H9 (cell line): Measurements from ENCODE around the gene ESRRB. TPM values are rescaled to one million over a fixed set of nuclear protein-coding genes. Genes with fewer than 3 reads are reported as not detected.
A peak's percentile ranks its signal among the peaks of the same experiment; 100 is the strongest.

Experiments
- DNase-seq: peaks from one replicate; pipeline ENCODE4 v3.0.0-alpha.2; 2017
- H2AFZ ChIP-seq: one replicate; pipeline ENCODE4 v1.6.1; 2013; ENCODE audit warnings: mild to moderate bottlenecking, low read length, control low read depth, moderate library complexity
- H2AK5ac ChIP-seq: 2 replicates; pipeline ENCODE4 v1.6.1; 2013; ENCODE audit warnings: low read length, control low read depth, mixed read lengths; ENCODE audit not compliant: insufficient read length
- H2BK120ac ChIP-seq: one replicate; pipeline ENCODE4 v1.6.1; 2013; ENCODE audit warnings: low read depth, mild to moderate bottlenecking, low read length, control low read depth, inconsistent platforms; ENCODE audit not compliant: poor library complexity, severe bottlenecking
- H2BK12ac ChIP-seq: 2 replicates; pipeline ENCODE4 v1.6.1; 2013; ENCODE audit warnings: low read length, control low read depth, mixed read lengths, low read depth; ENCODE audit not compliant: insufficient read length
- H2BK15ac ChIP-seq: 2 replicates; pipeline ENCODE4 v1.6.1; 2013; ENCODE audit warnings: low read depth, low read length, control low read depth
- H2BK20ac ChIP-seq: one replicate; pipeline ENCODE4 v1.6.1; 2013; ENCODE audit warnings: low read depth, mild to moderate bottlenecking, low read length, control low read depth, inconsistent platforms; ENCODE audit not compliant: poor library complexity, severe bottlenecking
- H2BK5ac ChIP-seq: 2 replicates; pipeline ENCODE4 v1.6.1; 2013; ENCODE audit warnings: low read length, control low read depth, mixed read lengths; ENCODE audit not compliant: insufficient read length
- H3K14ac ChIP-seq: 2 replicates; pipeline ENCODE4 v1.6.1; 2013; ENCODE audit warnings: low read length, control low read depth; ENCODE audit not compliant: insufficient read depth
- H3K18ac ChIP-seq: 2 replicates; pipeline ENCODE4 v1.6.1; 2013; ENCODE audit warnings: low read depth, mild to moderate bottlenecking, mixed read lengths, low read length, control low read depth; ENCODE audit not compliant: insufficient read length
- H3K23ac ChIP-seq: 2 replicates; pipeline ENCODE4 v1.6.1; 2013; ENCODE audit warnings: low read length, control low read depth, mixed read lengths, low read depth; ENCODE audit not compliant: insufficient read length
- H3K23me2 ChIP-seq: 2 replicates; pipeline ENCODE4 v1.6.1; 2013; ENCODE audit warnings: low read depth, mild to moderate bottlenecking, mixed read lengths, low read length, control low read depth; ENCODE audit not compliant: insufficient read length, poor library complexity, severe bottlenecking
- H3K27ac ChIP-seq: 2 replicates; pipeline ENCODE4 v1.5.1; 2013; ENCODE audit warnings: low read length, control low read depth, mixed read lengths, low read depth; ENCODE audit not compliant: insufficient read length
- H3K27me3 ChIP-seq: 2 replicates; pipeline ENCODE4 v1.6.1; 2013; ENCODE audit warnings: low read length, control low read depth, inconsistent platforms; ENCODE audit not compliant: insufficient read depth
- H3K4ac ChIP-seq: 2 replicates; pipeline ENCODE4 v1.6.1; 2013; ENCODE audit warnings: low read depth, mild to moderate bottlenecking, control low read depth, inconsistent platforms, low read length, moderate library complexity
- H3K4me1 ChIP-seq: 2 replicates; pipeline ENCODE4 v1.6.1; 2013; ENCODE audit warnings: low read length, control low read depth, inconsistent platforms; ENCODE audit not compliant: insufficient read depth
- H3K4me2 ChIP-seq: 2 replicates; pipeline ENCODE4 v1.6.1; 2013; ENCODE audit warnings: low read length, control low read depth, mixed read lengths; ENCODE audit not compliant: insufficient read length, insufficient read depth
- H3K56ac ChIP-seq: 2 replicates; pipeline ENCODE4 v1.6.1; 2013; ENCODE audit warnings: low read depth, mild to moderate bottlenecking, mixed read lengths, low read length, control low read depth; ENCODE audit not compliant: insufficient read length
- H3K79me1 ChIP-seq: 2 replicates; pipeline ENCODE4 v1.6.1; 2013; ENCODE audit warnings: low read depth, mild to moderate bottlenecking, moderate library complexity, low read length, control low read depth, inconsistent platforms; ENCODE audit not compliant: insufficient read depth, poor library complexity, severe bottlenecking
- H3K79me2 ChIP-seq: 2 replicates; pipeline ENCODE4 v1.6.1; 2013; ENCODE audit warnings: low read length, control low read depth, inconsistent platforms; ENCODE audit not compliant: insufficient read depth
- H3K9ac ChIP-seq: 2 replicates; pipeline ENCODE4 v1.6.1; 2013; ENCODE audit warnings: low read length, control low read depth, mixed read lengths; ENCODE audit not compliant: insufficient read length; ENCODE audit errors: extremely low read depth
- H3K9me3 ChIP-seq: one replicate; pipeline ENCODE4 v1.6.1; 2013; ENCODE audit warnings: low read depth, low read length, inconsistent platforms; ENCODE audit not compliant: control insufficient read depth
- H3T11ph ChIP-seq: one replicate; pipeline ENCODE4 v1.6.1; 2013; ENCODE audit warnings: mild to moderate bottlenecking, low read length, control low read depth, inconsistent platforms
- H4K20me1 ChIP-seq: one replicate; pipeline ENCODE4 v1.6.1; 2013; ENCODE audit not compliant: control insufficient read depth, insufficient read length, insufficient read depth
- H4K5ac ChIP-seq: 2 replicates; pipeline ENCODE4 v1.6.1; 2013; ENCODE audit warnings: low read depth, mild to moderate bottlenecking, mixed read lengths, low read length, control low read depth; ENCODE audit not compliant: insufficient read length
- H4K8ac ChIP-seq: replicated peaks from 2 replicates; pipeline ENCODE4 v1.6.1; 2013; ENCODE audit warnings: low read length, control low read depth, mixed read lengths, low read depth; ENCODE audit not compliant: insufficient read length
- H4K91ac ChIP-seq: 2 replicates; pipeline ENCODE4 v1.6.1; 2013; ENCODE audit warnings: low read depth, mild to moderate bottlenecking, moderate library complexity, mixed read lengths, low read length, control low read depth; ENCODE audit not compliant: insufficient read length
- H3K27ac Mint-ChIP-seq, 3 experiments: 2 replicates in 2 of 3; 3 replicates in 1 of 3; pipeline ENCODE4 v1.8.0; 2020 to 2021; ENCODE audit warnings: mixed read lengths in 3 of 3, mild to moderate bottlenecking in 1 of 3, moderate library complexity in 1 of 3
- H3K27me3 Mint-ChIP-seq: 2 replicates; pipeline ENCODE4 v1.8.0; 2021; ENCODE audit warnings: low read depth, mild to moderate bottlenecking, moderate library complexity, mixed read lengths
- H3K36me3 Mint-ChIP-seq, 3 experiments: 2 replicates in 2 of 3; 3 replicates in 1 of 3; pipeline ENCODE4 v1.8.0; 2020 to 2021; ENCODE audit warnings: low read depth in 3 of 3, mixed read lengths in 3 of 3; ENCODE audit not compliant: insufficient read depth in 1 of 3
- H3K4me1 Mint-ChIP-seq, 2 experiments: 2 replicates each; pipeline ENCODE4 v1.8.0; 2020; ENCODE audit warnings: mixed read lengths in 2 of 2
- H3K4me3 Mint-ChIP-seq, 2 experiments: 2 replicates in 1 of 2; 3 replicates in 1 of 2; pipeline ENCODE4 v1.8.0; 2020 to 2021; ENCODE audit warnings: mild to moderate bottlenecking in 2 of 2, mixed read lengths in 2 of 2, moderate library complexity in 1 of 2
- H3K9me3 Mint-ChIP-seq, 2 experiments: 2 replicates in 1 of 2; 3 replicates in 1 of 2; pipeline ENCODE4 v1.8.0; 2020; ENCODE audit warnings: mild to moderate bottlenecking in 2 of 2, mixed read lengths in 2 of 2, moderate library complexity in 1 of 2
- WGBS: extraction: QIAGEN DNeasy Blood & Tissue Kit; methylation state at CpG from one replicate; pipeline ENCODE4 v1.1.7; 2013; ENCODE audit warnings: missing lambda C conversion rate, low lambda C conversion rate, mixed read lengths; ENCODE audit not compliant: insufficient read length; ENCODE audit errors: extremely low coverage; 5-methylcytosine and 5-hydroxymethylcytosine counted together
- total RNA-seq: library from RNA; stranded (reverse); gene quantifications from 2 replicates; pipeline ENCODE4 v1.2.1, GENCODE V29; 2021
- TF ChIP-seq, protein P1 (sequence below): fragments of 200-600 bp; sonication (generic); conservative IDR thresholded peaks from 3 replicates; pipeline ENCODE4 v1.8.0; 2021; ENCODE audit warnings: antibody characterized with exemption, mild to moderate bottlenecking

ESRRB gene
- total RNA-seq, 1 experiment from 2014 or later = 0.11 TPM

DNA sequence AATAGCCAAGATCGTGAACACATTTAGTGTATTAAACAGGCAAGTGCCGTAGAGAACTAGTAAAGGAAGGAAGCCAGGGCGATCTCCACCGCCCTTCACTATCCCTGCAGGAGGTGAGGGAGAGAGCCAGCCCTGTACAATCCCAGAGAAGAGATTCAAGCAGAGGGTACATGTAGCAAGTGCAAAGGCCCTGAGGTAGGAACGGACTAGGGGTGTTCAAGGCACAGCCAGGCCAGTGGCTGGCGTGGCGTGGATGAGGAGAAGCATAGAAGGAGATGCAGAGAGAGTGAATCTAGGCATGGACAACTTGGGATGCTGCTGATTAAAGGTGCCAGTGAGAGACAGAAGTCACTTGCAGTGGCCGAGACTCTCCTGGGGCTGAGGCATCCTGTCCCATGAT, 39.1 kb upstream of the ESRRB start:
- H3K4me3 Mint-ChIP-seq = no peak overlapping the region
- H3K27ac ChIP-seq = no peak overlapping the region

More for the DNA sequence above, 39.1 kb upstream of the ESRRB start:
- Mint-ChIP-seq H3K9me3 (no peaks in the 10 kb centered on the region), H3K27me3 (peaks cover 25% of the 10 kb centered on the region), H3K4me1 (peaks cover 9 to 13% of the 10 kb centered on the region in 2 experiments), H3K36me3 (peaks cover 0 to 2% (median 0%) of the 10 kb centered on the region in 3 experiments; a peak in 1 of 7 replicates), H3K27ac (0 out of 7 replicates have a peak overlapping the region, but pooled peaks of 1 of the 3 experiments have one; percentile 10)
- Histone ChIP-seq H4K8ac (no peak overlapping the region), H4K5ac (no peak overlapping the region), H3K9me3 (no peaks in the 10 kb centered on the region), H3K56ac (no peak overlapping the region), H4K20me1 (no peaks in the 10 kb centered on the region), H2BK12ac (no peak overlapping the region), H2BK20ac (no peak overlapping the region), H3K9ac (no peak overlapping the region), H3K4ac (no peak overlapping the region), H2BK120ac (no peak overlapping the region), H3K18ac (no peak overlapping the region), H2BK5ac (no peak overlapping the region), H4K91ac (no peak overlapping the region), H2AFZ (no peak overlapping the region), H3K79me2 (0 out of 2 replicates have a peak, but pooled peaks cover 2% of the 10 kb centered on the region), H2BK15ac (no peak overlapping the region), H3K27me3 (no peaks in the 10 kb centered on the region), H3K4me1 (0 out of 2 replicates have a peak, but pooled peaks cover 4% of the 10 kb centered on the region), H3K79me1 (no peaks in the 10 kb centered on the region), H3K14ac (no peak overlapping the region), H3K4me2 (no peak overlapping the region), H2AK5ac (no peak overlapping the region), H3T11ph (no peak overlapping the region), H3K23ac (no peak overlapping the region), H3K23me2 (no peaks in the 10 kb centered on the region)
- WGBS = no CpG with 5 or more reads among the region's 8 CpGs
- no peak for DNase-seq
- TF ChIP-seq, protein P1, sequence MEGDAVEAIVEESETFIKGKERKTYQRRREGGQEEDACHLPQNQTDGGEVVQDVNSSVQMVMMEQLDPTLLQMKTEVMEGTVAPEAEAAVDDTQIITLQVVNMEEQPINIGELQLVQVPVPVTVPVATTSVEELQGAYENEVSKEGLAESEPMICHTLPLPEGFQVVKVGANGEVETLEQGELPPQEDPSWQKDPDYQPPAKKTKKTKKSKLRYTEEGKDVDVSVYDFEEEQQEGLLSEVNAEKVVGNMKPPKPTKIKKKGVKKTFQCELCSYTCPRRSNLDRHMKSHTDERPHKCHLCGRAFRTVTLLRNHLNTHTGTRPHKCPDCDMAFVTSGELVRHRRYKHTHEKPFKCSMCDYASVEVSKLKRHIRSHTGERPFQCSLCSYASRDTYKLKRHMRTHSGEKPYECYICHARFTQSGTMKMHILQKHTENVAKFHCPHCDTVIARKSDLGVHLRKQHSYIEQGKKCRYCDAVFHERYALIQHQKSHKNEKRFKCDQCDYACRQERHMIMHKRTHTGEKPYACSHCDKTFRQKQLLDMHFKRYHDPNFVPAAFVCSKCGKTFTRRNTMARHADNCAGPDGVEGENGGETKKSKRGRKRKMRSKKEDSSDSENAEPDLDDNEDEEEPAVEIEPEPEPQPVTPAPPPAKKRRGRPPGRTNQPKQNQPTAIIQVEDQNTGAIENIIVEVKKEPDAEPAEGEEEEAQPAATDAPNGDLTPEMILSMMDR = no peak
